Retina (tissue), 1 donor: ENCODE measurements around the gene MAML3.

ENCODE experiments used
- DNase-seq: peaks from one replicate; pipeline ENCODE4 v3.0.0-alpha.2; 2016

MAML3 gene

DNA sequence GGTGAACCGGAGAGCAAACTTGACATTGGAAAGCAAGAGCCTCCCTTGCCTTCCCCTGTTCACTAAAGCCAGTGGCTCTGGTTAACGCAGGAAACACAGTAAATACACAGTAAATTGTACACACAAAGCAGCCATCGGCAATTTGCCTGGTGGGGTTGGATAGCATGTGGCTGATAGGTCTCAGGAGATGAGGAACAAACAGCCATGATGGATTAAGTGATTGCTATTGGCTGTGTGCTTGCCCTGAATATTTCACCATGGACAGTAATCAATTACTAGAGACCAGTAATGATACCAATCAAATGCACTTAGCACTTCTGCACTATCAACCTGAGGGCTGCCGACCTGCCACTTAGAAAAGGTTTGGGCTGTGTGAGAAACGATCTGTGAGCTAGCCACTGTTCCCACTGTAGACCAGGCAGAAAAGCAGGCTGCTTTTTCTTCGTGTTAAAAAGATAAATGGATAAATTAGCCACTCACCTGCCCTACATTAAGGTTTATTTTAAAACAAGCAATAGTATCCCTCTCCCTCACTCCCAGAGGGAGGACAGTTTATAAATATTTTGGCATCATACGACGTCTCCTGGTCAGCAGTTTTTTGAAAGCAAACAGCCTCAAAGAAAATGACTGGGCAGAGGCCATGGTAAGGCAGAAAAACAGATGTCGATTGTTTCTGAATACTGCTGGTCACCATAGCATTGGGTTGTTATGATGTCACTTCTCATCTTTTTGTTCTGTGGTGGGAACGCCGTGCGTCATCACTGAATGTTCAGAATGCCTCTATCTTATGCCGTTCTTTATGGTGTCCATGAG is 167.1 kb downstream of the MAML3 start:
- DNase-seq: peak; percentile 39

DNA sequence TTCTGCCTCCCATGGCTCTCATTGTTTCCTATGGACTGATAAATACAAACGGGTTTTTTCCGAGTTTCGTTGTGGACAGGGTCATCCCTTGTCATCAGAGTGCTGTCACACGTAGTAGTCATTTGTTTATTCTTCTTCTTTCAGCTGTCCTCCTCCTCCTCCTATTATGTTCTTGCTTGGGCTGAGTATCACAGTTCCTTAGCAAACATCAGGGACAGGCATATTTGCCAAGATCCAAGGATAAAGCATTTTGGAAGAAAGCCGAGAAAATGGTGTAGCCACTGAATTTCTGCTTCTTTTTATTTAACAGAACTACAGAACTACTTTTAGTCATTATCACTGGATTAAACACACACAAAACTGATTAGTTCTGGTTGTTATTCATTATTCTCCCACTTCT is 167.9 kb downstream of the MAML3 start:
- DNase-seq: no peak

DNA sequence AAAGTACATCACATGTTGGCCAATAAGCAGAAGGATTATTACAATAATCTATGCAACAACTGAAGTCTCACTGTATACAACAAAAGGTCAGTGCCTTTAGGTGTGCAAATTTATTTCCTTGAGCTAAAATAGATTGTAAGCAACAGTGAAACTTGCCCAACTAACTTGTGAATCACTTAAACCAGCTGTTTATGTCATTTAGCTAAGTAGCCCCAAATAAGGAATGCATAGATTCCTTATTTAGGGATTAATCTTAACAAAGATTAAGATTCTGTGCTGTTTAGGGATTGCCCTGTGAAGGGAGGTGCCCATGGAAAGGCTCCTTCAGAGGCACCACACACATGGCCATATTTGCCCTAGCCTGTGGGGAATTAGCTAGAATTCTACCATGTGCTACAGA is 168.6 kb downstream of the MAML3 start:
- DNase-seq: no peak

DNA sequence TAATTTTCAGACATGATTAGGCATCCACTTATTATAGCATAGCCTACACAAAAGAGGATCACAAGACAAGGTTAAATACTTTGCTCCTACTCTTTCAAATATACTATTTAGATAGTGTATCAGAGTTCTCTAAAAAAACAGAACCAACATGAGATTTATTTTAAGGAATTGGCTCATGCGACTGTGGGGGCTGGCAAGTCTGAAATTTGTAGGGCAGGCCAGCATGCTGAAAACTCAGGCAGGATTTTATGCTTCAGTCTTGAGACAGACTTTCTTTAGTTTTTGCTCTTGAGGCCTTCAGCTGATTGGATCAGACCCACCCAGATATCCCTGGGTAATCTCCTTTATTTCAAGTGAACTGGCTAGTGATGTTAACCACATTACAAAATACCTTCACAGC is 169.5 kb downstream of the MAML3 start:
- no peak for DNase-seq

DNA sequence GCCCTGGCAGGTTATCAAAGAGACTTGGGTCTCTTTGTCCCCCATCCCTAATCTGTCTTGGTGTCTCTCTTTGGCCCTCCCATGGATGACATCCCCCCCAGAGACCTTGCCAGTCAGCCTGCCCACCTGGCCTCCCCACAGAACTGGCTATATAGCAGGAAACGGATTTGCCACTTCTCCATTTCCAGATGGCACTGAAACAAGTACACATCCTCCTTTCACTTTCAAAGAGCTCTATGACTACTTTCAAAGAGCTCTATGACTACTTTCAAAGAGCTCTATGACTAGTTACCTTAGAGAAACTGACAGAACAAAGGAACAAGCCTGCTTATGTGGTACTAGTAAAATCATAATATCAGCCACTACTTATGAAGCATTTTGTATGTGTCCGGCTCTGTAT is 175.3 kb downstream of the MAML3 start:
- DNase-seq: no peak

DNA sequence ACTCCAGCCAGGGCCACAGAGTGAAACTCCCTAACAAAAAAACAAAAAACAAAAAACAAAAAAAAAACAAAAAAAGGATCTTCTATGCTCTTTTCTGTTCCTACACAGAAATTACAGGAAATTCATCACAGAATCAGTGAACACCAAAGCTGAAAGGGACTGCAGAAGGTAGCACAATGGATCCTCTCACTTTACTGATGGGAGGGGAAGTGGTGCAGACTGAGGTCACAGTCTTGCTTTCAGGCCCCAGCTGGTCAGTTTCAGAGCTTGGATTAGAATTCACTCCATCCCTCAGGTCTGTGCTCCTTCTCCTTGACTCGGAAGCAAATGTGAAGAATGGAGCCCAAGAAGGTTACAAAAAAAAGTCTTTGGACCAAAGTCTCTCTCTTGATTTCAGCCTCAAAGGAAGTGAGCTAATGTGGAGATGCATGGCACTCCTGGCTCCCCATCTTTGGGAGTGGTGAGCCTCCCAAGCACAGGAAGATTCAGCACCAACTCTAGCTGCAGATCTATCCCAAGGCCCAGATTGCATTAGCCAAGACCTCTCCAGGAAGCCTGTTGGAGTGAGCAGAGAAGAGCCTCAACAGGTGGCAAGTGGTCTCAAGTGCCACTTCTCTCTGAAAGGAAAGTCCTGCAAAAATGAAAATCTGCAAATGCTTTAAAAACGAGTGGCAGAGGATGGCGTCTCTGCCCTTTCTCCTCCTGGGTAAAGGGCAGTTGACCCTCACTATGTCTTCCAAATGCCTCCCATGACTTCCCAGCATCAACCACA is 176.0 kb downstream of the MAML3 start:
- no peak for DNase-seq

DNA sequence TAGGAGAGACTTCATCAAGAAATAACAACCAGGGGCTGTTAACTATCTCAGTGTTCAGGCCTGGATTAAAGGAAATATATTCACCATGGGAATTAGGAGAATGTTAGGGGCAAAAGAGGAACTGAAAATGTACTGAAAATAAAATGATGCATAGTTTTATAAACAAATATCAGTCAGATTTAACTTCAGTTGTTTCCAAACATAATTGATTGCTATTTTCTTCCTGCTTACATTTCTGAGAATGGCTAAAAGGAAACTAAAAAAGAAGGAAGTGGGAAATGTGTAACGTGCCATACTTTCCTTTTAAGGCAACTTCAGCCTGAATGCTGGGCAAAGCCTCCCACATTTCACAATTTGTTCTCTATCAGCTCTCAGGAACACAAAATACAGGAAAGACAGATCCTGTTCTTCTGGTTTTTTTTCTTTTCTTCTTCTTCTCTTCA is 178.1 kb downstream of the MAML3 start:
- no peak for DNase-seq

DNA sequence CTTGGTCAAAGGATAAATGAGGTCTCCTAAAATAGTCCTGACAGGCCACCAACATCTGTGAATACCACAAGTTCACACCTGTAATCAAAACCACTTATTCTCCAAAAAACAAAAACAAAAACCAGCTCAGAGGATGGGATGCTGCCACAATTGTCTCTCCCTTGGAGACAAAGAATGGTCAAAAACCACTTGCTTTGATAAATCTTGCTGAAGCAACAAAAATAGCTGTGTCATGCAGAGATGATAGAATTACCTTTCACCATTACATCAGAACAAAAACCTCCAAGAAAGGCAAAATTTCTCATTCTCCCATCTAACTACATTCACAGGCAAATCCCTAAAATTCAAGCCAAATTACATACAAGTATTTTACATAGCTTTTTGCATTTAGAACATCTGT is 180.4 kb downstream of the MAML3 start:
- DNase-seq: no peak

DNA sequence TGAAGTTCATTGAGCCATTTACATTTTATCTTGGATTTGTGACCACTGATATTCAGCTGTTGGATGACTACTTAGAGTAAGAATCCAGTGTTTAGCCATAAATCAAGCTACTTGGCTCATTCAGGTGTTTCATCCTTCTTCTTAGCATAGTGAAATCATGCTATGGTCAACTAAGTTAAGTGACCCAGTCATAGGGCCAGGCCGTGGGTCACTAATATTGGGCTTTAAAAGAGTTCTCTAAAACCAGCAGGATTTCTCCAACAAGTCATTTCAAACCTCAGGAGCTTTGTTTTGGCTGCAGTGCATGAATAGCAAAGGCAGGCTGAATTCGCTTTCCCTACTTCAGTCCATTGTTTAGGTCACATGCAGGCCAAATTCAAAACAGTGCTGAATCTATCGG is 181.0 kb downstream of the MAML3 start:
- no peak for DNase-seq

DNA sequence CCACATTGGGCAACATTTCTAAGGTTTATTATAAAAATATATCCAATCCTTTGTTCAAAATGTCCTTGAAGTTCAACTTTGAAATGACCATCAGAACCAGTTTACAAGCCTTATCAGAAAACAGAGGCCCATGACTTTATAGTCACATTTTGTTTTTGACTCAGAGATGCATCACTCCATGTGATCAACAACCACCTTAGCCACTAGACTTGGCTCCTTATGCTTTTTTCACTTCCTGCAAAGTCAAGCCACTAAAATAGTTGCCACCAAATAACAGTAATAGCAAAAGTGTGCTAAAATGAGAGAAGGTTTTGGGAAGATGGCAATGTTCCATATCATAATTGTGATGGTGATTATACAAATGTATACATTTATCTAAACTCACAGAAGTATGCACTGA is 181.7 kb downstream of the MAML3 start:
- no peak for DNase-seq

DNA sequence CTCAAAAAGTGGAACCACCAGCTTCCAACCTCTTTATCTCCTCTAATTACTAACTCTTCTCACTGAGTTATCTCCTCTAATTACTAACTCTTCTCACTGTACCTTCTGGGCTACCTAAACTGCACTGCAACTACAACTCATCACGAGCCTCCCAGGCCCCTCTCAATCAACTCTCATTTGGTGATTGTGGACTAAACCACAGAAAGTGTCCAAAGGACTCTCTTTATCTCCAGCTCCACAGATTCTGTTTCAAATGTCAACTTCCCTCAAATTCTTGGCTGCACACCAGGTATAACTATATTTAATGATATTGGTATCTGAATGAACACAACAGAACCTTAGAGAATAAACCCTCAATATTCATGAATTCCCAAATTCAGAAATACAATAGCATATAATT is 182.9 kb downstream of the MAML3 start:
- no peak for DNase-seq

DNA sequence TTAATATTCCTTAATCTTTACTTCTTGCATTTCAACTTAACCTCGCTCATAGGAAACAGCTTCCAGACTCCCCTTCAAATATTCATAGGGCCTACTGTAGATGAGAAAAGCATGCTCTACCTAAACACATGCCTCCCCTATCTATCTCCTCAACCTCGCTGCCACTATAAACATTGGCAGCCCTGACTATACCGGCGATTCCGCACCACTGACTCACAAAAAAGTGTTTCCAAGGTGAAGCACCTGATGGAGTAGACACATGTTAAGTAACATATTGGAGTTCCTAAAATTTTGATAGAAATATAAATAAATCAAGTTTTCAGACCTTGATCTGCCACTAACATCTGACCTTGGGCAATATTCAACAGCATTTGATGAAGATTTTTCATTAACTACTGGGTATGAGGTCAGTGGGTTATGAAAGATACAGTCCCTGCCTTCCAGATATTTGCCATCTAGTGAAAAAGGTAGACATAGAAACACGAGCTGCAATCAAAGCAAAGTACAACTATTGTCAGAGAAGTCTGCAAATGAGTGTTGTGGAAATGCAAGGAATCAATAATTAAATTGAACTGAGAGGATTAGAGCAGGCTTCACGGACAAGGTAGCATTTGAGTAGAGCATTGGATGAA is 184.2 kb downstream of the MAML3 start:
- no peak for DNase-seq

DNA sequence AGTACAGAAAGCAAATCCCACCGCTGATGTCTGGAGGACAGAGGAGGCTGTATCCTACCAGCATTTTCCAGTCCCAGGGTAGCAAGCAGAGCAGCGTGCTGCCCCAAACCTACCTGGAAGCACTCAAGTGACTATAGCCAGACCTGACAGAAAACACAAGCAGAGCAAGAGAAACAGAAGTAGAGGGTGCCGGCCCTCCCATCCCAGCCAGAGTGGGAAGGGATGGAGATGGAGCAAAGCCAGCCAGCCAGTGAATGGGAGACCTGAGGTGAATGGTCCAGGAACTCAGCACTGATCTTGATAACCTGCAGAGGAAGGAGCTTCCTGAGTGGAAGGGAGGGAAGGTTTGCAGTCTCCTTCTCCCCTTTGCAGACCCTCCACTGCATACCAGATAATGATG is 185.2 kb downstream of the MAML3 start:
- DNase-seq: no peak

DNA sequence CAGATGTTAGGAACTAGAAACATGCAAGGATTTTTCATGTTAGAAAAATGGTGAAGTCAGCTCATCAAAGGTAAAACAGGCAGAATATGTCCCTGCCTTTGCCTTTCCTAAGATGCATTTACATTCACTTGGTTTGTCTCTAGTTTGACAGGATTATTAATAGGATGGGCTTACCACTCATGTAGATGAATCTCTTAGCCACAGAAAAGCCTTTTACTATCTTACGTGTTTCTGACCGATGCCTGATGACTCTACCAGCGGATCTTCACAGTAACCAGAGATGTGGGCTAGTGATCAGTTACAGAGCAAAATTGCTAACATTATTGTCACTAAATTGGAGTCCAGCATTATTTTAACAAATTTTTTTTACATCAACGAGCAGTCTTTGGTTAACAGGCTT is 187.6 kb downstream of the MAML3 start:
- no peak for DNase-seq

DNA sequence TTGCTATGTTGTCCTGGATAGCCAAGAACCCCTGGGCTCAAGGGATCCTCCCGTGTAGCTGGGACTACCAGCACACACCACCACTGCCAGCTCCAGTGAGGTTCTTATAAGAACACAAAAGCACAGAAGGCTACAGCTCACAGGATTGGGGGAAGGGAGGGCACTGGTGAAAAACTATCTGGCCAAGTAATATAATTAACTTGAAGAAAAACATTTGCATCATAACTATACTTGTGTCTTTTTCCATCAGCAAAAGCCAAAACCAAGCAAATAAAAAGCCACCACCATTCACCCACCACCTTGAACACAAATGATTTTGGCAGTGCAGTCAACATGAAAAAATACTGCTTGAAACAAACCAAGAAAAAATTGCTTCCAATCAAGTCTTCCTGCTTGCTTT is 188.2 kb downstream of the MAML3 start:
- DNase-seq: no peak

DNA sequence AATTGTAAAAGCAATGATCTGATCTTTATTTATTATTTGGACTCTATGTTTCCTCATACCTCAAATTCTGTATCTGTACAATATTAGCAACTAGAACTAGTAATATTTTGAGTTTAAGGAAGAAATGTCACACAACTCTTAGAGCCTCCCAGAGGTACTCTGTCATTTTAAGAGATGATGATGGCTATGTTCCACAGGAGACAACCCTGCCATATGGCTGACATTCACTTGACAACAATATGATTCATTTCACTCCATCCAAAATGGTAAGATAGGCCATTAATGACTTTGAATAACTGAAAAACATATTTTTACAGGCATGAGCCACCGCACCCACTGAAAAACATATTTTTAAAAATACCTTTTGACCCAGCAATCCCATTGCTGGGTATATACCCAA is 190.3 kb downstream of the MAML3 start:
- DNase-seq: no peak

DNA sequence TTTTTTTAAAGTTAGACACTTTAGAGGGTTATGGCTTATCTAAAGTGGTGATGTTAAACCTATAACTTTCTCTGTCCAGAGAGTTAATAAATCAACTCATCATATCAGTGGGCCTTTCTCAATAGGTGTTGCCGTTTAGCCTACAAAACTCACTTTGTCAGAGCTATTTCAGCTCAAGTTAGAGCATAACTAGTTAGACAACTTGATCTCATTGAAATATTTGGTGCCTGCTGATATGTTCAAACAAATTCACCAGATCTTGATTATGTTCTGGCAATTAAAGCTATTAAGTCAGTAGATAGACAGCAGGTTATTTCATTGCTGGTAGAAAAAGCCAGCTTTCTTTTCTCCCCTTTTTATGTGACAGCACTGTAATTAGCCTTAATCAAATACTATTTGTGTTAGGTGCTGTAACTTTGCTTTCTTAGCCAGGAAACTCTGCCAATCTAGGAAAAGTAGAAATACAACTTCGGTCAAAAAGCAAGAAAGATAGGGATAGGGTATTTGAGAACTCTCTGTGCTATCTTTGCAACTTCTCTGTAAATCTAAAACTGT is 191.8 kb downstream of the MAML3 start:
- no peak for DNase-seq

DNA sequence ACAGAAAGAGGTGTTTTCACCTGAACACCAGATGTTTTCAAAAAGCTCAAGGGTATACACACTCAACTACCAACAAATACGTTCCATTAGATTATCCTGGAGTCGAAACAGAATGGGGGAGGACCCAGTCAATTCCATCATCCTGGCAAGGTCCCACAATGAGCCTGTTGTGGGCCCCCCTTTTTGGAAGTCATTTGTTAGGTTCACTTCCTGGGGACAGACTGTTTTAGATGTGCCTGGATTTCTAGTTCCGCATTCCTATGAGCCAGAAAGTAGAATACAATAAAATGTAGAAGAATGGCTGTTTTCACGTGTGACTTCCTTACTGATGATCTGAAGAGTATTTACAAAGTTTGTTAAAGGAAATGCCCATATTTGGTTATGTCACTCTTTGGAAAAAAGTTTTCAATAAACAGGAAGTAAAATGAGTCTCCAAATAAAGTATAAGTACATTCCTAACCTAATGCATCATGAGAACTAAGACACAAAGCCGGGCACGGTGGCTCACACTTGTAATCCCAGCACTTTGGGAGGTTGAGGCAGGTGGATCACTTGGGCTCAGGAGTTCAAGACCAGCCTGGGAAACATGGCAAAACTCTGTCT is 192.5 kb downstream of the MAML3 start:
- DNase-seq: no peak

DNA sequence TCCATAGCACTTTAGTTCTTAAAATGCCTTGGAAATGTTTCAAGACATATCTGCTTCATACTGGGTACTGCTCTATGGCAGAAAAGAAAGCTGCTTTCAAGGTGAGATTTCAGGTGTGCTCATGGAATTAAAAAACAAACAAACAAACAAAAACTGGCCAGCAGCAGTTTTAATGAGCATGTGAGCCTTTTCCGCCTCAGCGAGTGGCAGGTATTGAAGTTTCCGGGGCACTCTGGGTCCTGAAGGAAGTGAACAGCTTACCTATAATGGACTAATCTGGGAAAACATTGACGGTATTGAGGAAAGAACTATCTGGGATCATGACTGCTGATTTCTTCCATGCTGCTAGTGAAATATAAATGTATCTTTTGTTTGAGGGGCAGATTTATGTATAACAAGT is 194.6 kb downstream of the MAML3 start:
- DNase-seq: no peak

DNA sequence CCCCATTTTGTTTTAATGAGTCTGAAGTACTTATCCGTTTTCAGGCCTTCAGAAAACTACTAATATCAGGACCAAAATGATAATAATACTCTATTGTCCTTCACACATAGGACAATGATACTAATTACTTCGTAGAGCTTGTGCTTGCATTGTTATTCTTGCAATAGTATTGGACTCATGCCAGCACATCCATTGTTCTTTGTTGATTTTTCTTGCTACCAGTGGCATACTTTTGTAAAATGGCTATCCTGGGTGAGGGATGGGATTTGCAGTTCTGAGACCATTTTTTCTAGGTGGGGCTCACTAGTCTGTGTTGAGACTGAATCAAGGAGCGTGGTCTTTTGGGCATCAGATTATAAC is 195.3 kb downstream of the MAML3 start:
- no peak for DNase-seq

DNA sequence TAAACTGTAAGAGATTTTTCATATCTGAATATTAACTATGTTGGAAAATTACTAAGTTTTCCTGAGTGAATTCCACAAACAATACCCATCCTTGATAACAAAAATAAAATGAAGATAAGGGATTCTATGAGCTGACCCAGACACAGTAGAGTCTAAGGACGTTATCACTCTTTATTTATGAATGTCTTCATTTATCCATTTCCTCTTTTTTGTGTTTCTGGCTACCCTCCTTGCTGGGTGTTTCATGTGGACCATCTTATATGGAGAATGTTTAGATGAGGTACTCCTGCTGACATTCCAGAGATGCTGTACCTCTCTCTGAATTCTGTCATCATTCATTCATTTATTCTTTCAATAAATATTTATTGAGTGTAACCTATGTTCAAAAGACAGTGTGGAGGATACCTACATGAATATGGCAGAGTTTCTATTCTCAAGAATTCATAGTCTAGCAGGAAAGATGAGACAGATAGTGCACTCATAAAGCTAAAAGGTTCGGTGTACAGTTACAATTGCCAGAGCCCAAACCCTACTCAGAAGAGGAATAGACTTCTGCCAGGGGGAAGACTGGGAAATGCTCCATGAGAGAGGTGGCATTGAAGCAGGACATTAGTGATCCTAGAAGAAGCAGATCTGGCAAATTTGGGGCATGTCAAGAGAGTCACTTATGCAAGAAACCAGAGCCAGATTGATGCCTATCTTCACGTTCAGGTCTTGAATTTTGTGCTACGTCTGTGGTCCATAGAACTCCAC is 195.8 kb downstream of the MAML3 start:
- no peak for DNase-seq

DNA sequence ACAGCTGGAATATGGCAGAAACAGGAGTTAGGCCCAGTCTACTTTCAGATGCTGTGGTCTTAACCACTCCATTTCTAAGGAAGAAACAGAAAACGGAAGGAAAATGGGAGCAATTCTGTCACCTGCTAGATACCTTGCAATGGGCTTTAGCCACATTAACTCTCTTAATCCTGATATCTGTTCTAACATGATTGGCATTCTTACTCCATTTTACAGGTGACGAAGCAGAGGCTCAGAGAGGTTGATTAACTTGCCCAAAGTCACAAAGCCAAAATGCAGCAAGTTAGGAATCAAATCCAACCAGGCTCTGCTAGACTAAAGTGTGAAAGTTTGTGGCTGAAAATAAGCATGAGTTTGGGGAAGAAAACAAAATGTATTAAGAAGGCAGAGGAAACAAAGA is 196.9 kb downstream of the MAML3 start:
- DNase-seq: no peak
